HS-27A (cell line): ENCODE results near the gene TRAPPC12.

Source experiments
- DNase-seq: peaks from one replicate; pipeline ENCODE4 v3.0.0-alpha.2; 2012; ENCODE audit warnings: low read depth, missing footprints

Gene TRAPPC12

GRCh38 chr2:3468296-3468988 lies 88.9 kb downstream of the TRAPPC12 start:
- no peak for DNase-seq

DNA sequence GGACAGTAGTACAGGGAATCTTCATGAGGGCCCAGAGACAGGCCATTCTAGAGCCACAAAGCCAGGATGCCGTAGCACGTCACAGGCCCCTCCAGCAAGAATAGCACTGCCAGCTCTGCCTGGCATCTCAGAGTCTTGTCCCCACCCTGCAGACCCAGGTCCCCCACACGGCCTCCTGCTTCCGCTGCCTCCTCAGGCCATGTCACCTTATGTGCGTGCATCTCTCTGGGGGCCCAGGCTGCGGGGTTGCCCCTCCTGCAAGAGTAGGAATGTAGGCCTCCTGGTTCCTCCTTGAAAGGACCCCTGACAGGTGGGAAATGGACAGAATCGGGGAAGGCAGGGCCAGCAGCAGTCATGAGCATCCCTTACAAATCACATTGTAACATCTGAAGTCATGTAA lies 90.0 kb downstream of the TRAPPC12 start:
- DNase-seq = no peak

DNA sequence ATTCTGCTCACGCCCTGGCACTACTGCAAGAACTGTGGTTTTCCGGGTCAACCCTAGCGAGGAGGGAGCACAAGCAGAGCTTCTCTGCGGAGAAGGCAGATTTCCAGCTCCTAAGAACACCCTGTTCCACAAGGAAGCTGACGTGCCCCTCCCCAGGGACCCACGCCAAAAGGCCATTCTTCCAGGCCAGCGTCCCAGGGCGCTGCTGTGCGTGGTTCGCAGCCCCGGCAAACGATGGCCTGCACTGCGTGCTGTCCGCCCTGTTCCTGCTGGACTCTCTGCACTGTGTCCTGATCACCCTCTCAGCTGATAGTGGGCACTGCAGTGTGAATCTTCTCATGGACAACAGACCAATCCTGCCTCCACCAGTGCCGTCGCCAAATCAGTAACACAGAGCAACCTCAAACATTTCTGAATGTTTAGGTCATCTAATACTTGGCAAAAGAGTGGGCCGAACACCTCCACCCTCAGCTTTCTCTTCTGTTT lies 90.7 kb downstream of the TRAPPC12 start:
- no peak for DNase-seq

- DNase-seq = no peak
These were observed 91.6 kb downstream of the TRAPPC12 start for GRCh38 chr2:3470856-3471737.

DNA sequence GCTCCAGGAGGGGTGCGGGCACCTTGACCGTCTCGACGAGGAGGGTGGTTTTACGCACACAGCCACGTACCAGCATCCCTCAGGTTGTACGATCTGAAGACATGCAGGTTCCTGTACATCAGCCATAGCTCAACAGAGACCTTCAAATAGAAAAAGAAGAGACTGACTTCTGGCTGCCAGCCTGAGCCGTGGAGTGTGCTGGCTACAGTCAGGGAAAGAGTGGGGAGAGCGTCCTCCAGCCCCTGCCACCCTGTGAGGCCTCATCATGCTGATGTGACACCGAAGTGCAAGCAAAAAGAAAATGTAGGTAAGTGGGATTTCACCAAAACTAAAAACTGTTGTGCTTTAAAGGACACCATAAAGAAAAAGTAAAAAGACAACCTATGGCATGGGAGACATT lies 92.8 kb downstream of the TRAPPC12 start:
- no peak for DNase-seq

- no peak for DNase-seq
These were observed 93.5 kb downstream of the TRAPPC12 start for GRCh38 chr2:3472966-3473365.

DNA sequence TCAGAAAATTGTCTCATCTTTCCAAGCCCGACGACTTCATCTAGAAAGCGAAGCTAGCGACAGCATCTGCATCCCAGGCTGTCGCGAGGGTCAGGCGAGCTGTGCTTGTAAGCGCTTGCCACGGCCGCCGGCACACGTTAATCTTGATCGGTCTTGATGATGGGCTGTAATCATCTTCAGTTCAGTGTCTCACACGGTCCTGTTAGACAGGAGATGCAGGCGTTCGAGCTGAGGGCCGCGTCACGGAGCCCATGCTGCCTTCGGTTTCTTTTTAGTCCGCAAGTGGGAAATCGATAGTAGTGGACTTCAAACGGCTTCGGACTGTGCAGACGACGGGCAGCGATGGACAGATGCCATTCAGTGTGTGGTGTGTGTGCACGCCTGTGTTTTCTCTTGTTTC lies 96.3 kb downstream of the TRAPPC12 start:
- no peak for DNase-seq

DNA sequence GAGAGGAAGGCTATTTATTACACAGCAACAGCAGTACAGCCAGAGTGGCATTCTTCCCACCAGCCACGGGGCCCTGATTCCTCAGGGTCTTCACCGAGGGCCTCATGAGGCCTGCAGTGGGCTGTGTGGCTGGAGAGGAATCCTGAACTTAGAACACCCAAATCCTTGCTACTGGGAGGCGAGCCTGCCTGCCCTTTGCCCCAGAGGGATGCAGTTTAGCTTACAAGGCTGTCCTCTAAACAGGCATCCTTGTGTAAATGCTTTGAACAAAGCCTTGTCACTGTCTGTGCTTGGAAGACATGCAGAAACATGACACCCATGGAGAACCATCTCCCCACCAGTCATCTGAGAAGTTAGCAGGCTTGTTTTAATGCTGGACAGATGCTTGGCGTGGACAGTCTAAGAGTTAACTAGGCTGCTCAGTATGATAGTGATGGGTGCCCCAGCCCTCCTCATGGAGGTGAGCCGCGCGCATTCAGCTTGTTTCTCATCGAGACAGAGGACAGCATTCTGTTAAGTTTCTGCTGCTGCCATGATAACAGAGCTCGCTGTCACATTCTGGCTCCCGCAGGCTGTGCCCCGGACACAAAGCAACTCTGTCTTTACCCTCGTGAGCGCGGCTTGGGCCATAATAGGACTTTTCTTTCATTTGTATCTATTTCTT lies 97.0 kb downstream of the TRAPPC12 start:
- DNase-seq = no peak

DNA sequence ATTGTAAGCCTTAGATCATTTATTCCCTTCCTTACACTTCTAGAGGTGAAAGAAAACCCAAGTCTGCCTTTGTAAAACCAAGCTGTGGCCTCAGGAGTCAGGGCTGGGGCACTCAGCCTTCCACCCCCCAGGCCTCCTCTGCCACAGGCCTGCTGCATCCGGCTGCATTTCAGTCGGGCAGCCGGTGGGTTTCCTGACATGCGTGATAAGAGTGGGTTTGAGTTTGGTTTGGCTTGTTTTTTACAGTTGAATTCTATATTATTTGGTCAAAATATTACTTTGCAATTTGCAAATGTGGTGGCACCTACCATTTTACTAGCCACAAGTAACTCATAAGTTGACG lies 97.5 kb downstream of the TRAPPC12 start:
- DNase-seq = no peak

DNA sequence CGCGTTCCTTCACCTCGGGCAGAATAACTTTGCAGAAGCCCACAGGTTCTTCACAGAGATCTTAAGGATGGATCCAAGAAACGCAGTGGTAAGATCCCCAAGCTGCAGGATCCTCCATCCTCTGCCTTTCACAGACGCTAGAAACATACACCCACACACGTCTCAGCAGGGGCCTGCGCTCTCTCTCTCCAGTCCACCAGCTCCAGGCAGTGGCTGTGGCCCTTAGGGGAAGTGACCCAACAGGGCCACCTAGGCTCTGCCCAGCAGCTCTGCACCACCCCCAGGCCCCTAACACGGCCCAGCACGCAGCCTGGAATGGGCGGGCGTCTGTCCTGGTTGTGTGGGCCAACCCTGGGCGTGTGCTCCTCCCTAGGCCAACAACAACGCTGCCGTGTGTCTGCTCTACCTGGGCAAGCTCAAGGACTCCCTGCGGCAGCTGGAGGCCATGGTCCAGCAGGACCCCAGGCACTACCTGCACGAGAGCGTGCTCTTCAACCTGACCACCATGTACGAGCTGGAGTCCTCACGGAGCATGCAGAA lies 99.4 kb downstream of the TRAPPC12 start:
- DNase-seq = no peak

- DNase-seq = no peak
These were observed 100.2 kb downstream of the TRAPPC12 start for GRCh38 chr2:3479430-3480320.

DNA sequence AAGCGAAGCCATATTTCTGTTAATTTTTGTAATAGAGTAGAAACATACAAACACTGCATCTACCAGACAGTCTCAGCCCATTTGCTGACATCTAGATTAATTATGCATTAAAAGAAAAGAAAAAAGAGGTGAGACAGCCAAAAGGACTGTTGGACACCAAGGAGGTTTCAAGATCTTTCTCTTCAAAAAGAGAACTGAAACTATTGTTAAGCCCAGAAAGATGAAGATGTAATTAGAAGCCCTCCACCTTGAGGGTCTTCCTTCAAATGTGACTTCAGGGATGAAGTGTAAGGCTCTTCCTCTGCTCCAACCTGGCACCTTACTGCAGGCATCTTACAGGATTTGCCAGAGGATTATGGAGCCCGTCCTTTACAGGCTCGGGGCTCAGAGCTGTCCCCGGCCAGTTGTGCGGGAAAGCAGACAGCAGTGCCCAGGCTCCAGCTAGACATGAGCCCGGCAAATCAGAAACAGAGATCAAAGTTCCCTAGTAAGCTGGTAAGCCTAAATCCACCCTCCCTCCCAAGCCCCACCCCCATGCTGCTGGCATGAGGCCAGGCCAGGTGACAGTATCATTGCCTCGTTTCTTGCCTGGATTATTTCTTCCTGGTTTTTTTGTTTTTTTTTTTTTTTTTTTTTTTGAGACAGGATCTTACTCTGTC lies 101.0 kb downstream of the TRAPPC12 start:
- DNase-seq = no peak

DNA sequence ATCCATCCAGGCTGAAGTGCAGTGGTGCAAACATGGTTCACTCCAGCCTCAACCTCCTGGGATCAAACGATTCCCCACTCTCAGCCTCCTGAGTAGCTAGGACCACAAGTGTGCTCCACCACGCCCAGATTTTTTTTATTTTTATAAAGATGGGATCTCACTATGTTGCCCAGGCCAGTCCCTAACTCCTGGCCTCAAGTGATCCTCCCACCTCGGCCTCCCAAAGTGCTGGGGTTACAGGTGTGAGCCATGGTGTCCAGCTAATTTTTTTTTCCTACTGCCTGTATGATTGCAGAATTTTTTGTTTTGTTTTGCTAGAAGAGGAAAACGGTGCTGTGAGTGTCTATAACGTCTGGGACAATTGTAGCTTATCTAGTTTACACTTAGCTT lies 101.5 kb downstream of the TRAPPC12 start:
- no peak for DNase-seq

DNA sequence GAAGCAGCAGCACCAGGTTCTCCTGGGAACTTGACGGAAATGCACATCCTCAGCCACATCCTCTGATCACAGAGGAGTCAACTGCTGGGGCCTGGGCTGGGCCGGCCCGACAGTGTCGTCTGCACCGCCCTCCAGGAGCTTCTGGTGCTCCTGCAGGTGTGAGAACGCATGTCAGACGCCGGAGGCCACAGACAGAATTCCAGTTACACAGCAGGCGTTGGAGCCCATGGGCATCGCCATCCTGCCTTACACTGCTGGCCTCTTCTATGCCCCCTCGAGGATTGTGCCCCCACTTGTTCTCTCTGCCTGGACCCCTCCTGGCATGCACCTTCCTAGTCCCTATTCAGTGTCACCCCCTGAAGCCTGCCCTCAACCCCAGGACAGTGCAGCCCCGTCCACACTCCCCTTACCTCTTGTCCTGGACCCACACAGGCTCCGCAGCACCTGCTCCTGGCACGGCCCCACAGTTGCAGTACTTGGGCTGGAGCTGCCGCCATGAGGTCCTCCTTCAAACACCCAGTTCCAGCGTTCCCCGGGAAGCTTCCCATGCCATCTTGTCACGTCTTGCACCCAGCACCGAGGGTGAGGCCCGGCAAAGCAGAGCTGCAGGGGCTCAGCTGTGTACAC lies 102.4 kb downstream of the TRAPPC12 start:
- DNase-seq = no peak

GRCh38 chr2:3482363-3482821 lies 102.9 kb downstream of the TRAPPC12 start:
- DNase-seq = no peak

DNA sequence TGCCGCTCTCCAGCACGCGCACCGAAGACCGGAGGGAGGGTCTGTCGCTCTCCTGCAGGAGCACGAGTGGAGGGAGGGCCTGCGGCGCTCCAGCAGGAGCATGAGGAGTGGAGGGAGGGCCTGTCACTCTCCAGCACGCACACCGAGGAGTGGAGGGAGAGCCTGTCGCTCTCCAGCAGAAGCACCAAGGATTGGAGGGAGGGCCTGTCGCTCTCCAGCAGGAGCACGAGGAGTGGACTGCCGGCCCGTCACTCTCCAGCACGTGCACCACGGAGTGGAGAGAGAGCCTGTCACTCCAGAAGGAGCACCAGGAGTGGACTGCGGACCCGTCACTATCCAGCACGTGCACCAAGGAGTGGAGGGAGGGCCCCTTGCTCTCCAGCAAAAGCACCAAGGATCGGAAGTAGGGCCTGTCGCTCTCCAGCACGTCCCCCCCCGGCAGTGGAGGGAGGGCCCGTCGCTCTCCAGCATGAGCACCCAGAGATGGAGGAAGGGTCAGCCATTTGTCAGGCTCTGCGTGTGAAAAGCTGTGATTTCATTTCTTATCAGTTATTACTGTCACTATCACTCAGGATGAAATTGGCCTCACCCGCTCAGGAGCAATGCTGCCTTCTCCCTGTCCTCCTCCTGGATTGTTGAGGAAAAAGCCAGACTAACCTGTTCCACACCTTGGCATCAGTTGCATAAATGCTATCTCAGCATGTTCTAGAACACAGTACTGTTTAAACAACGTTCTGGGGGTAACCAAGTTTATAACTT lies 103.9 kb downstream of the TRAPPC12 start:
- no peak for DNase-seq

GRCh38 chr2:3483986-3484960 lies 104.8 kb downstream of the TRAPPC12 start:
- DNase-seq = no peak

DNA sequence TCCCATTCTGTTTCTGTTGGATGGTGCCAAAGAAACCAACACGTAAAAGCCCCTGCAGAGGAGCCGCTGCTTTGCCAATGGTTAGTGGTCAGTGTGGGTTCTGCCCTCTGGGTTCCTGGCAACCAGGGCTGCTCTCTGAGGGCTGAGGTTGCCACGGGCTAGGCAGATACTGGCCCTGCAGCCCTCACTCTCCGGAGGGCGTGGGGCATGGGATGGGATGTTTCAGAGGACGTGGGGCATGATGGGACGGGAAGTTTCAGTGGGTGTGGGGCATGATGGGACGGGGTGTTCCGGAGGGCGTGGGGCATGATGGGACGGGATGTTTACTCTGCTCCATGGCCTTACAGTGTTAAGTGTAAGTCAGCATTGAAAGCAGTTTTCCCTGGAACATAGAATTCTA lies 105.7 kb downstream of the TRAPPC12 start:
- no peak for DNase-seq
